NCI-H1105 (cell line): ENCODE results near the gene BCR.

ENCODE experiments used
- DNase-seq: peaks from one replicate; lab custom pipeline; 2025; lab: John Stamatoyannopoulos, UW

The BCR gene

DNA sequence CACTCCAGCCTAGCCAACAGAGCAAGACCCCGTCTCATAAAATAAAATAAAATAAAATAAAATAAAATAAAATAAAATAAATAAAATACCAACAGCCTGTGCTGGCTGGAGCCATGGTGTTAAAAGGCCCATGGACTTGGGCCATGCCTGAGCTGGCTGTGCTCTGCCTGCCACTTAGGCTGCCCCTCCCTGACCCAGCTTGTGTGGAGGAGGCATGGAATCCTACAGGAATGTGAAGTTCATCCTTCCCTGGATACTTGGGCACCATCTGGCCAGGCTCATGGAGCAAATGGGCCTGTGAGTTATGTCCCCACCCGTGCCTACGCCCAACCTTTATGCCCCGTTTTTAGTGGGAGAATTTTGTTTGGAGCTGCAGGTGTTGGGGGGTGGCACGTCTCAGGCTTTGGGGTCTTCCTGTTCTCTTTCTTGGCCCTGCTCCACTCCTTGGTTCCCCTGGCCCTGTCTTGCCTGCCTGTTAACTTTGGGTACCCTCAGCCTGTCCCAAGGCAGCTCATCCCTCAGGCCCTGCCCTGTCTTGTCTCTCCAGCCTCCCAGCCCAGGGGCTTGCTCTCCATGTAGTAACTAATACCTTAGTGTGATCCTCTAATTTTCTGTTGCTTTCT lies 51.3 kb downstream of the BCR start:
- DNase-seq: no peak

DNA sequence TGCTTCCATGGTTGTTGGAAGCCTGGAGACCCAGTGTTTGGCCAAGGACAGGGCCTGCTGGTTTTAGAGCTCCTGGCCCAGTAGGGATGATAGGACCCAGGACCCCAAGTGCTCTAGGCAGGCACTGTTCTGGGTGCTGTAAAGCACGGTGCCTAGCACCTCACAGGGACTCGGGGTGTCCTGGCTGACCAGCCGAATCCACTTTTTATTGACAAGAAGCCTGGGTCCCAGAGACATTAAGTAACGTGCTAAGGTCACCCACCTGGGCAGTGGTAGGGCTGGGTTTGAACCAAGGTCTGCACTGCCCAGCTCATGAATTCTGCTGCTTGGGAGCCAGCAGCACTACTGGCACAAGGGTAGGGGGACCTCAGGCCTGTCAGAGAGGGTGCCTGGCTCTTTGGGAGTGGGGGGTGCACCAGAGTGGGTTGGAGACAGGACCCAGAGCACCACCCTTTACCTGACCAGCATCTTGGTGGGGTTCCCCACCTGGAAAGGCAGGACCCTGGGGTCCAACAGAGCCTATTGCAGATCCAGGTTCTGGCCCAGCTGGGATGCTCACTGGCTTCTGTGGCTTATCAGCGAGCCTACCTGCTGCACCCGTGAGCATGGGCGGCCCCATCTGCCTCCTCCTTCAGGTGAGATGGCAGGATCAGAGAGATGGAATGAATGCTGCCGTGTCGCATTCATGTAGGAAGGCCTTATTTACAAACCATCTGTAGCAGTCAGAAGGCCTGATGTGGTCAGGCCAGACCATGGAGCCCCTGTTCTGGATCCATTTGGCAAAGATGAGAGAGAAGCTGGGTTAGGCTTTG lies 52.0 kb downstream of the BCR start:
- DNase-seq: no peak

DNA sequence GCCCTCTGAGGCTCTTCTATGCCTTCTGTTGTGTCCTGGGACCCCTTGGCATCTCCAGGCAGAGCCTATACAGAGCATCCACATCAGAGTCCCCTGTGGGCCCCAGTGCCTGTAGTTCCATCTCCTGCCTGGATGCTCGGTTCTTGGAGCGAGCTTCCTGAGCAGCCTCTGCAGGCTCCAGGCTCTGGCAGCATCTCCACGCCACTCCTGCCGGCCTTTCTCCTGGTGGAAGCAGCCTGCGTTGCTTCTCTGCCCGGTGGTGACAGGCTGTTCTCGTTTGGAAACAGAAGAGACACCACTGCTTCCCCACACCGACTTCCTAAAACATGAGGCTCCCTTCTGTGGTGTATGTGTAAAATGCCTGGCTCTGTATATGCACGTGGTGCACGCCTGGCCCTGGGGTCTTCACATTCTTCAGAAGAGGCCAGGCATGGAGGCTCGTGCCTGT lies 52.8 kb downstream of the BCR start:
- DNase-seq: no peak

DNA sequence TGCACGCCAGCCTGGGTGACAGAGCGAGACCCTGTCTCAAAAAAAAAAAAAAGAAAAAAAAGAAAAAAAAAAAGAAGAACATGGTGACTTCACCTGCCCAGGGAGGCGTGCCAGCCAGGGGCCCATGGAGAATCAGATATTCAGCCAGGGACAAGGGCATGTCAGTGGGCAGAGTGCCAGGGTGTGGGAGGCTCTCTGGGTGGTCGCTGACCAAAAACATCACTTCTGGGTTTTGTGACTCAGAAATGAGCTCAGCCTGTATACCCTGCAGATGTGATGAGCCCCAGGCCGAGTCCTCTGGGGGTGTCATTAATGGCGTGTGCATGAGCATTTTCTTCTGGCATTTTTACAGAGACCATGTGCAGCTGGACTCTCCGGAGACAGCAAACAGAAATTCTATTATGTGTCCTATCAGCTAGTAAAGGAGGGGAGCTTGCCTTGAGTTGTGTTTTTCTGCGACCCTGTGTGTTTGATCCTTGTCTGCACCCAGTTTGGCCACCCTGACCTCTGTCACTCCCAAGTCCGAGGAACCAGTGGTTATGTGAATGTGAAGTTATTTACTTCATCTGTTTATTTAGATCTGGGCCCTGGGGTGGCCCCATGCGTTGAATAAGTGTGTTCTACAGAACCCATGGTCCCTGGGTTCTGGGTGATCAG lies 53.6 kb downstream of the BCR start:
- DNase-seq: no peak

DNA sequence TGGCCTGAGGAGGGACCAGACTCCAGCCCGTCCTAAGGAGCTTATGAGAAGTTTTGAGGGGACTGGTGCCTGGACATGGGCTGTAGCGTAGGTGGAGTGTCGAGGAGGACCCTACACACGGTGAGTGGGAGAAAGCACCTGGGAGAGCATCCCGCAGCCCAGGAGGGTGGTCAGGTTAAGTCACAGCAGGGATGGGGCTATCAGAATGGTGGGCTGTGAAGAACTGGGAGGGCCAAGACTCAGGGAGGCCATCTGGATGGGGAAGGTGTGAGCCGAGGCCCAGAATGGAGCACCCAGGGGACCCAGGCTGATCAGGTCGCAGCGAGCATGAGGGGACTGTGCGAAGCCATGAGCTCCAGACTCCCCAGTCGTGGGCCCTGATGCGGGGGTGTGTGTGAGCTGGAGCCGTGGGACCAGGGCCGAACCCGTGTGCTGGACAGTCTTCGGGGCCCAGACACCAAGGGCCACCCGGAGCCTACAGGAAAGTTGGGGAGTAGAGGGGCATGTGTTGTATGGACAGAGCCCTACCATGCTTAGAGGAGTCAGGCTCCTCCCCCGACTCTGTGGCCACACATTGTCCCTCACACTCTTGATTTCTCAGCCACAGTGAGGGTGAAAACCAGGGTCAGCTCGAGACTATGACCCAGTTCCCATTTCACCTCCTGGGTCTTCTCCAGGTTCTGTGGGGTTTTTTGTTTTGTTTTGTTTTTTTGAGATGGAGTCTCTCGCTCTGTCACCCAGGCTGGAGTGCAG lies 54.3 kb downstream of the BCR start:
- DNase-seq: no peak

DNA sequence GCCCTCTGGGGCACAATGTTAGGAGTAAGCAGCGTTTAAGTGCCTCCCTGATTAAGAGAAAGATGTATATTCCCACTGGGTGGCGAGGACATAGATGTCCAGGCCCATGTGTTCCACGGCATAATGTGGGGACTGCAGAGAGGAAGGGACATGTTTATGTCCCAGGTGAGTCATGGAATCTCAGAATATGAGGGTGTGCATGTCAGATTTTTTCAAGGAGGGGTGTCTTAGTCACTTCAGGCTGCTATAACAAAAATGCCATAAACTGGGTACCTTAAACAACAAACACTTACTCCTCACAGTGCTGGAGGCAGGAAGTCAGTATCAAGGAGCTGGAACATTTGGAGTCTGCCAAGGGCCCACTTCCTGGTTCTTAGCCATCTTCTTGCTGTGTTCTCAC lies 55.1 kb downstream of the BCR start:
- no peak for DNase-seq

DNA sequence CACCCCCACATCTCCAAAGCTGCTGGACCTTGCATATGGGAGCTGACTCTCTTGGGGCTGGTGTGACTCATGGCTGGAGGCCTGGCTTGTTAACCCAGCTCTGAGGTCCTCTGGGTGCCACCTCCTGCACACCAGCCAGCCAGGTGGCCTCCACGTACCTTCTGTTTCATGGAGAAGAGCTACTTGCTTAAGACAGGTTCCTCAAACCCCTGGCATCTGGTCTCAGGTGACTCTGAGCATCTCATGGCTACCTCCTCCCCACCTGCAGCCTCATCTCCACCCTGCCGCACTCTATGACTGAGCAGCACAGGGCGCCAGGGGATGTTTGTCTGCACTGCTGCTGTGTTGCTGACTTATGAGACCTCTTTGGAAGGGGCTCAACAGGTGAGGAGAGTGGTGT lies 55.7 kb downstream of the BCR start:
- DNase-seq: no peak

DNA sequence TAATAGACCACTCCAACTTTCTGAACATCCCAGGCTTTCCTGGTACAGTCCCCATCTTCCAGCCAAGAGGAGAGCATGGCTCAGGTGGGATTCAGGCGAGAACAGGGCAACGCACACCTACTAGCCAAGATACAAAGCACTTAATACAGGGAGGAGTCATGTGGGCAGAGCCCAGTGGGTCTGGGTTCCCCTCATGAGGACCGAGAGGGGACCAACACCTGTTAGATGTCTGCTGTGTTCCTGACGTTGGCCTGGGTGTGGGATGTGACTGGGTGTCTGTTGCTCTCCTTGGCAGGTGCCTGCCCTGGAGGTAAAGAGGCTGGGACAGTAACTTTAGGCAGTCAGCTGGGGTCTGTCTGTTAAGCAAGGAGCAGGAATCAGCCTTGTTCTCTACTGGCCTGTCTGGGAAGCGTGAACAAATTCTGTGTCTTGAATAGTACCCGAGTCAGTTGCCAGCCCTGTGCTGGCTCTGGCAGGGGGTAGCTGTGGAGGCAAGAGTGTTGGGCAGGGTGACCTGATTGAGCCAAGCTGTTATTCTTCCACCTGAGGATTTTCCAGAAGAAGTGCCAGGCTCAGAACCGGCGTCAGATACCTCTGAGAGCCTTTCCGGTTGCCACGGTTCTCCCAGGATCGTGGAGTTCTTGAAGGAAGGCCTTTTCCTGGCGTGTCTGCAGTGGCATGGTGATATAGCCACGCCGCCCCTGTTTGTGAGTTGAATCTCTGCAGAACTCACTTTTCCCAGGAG lies 56.3 kb downstream of the BCR start:
- DNase-seq: no peak

DNA sequence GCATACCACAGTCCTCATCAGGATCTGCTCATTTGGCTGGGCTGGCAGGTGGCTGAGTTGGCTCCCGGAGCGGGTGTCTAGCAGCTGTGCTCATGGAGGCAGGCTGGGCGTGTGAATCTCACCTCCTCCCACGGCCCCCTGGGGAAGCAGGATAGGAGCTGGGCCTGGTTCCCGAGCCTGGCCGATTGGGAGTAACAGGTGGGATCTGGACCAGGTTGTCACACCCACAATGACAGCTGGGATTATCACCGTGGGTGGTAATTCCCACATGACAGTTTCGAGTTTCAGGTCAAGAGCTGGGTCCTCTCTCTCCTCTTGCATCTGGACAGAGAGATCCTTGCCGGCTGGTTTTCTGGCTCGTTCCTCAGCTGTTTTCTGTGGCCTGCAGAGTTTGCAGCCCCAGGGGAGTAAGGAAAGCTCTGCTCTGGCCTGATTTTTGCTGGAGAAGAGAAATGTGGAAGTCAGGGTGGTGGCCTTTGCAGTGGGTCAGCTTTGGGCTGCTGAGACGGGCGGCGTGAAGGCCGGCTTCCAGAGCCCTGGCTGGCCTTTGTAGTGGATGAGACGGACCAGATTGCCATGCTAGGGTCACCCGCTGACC lies 57.0 kb downstream of the BCR start:
- peak; percentile 45 for DNase-seq

DNA sequence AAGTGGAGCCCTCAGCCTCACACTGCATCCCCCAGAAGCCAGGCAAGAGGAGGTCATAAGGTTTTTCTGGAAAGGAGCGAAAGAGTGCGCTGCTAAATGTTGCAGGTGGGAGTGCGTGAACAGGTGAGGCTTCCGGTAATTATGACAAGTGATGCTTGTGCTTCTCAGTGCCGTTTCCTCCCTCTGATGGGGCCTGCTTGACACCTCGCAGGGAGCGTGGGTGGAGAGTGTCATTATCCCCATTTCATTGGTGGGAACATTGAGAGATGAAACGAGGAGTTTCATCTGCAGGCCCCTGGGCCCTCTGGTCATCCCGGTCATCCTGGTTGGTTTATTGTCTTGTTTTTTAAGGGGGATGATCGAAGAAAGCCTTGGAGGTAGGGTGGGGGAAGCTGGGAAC lies 57.5 kb downstream of the BCR start:
- DNase-seq: no peak

DNA sequence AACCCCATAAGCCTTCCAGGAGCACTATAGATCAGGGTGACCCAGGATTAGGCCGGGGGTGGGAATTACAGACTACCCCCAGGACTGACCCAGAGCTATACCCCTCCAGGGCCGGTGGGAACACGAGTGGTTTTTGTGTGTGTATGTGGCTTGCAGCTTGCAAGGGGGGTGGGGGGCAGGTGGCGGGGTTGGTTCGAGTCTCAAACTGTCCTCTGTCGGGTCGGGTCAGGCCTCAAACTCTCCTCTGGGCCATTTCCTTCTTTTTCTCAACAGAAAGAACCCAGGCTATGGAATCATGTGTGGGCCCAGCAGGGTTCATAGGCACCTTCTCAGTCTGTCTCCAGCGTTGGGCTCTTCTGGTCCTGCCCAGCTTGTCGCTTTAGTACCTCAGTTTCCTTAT lies 58.4 kb downstream of the BCR start:
- DNase-seq: no peak

DNA sequence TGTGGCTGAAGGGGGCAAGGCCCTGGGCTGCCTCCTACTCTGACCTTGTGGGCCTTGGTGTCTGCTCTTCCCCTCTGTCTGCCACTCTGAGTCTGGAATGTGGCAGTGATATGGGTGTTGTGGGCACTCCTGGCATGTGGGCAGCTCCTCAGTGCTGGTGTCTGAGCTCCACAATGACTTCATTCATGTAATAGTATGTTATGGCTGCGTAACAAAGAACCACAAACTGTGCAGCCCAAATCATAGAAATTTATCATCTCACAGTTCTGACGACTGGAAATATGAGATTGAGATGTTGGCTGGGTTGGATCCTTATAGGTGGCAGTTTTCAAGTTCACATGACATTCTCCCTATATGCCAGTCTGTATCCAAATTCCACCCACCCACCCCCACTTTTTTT lies 59.1 kb downstream of the BCR start:
- DNase-seq: no peak

DNA sequence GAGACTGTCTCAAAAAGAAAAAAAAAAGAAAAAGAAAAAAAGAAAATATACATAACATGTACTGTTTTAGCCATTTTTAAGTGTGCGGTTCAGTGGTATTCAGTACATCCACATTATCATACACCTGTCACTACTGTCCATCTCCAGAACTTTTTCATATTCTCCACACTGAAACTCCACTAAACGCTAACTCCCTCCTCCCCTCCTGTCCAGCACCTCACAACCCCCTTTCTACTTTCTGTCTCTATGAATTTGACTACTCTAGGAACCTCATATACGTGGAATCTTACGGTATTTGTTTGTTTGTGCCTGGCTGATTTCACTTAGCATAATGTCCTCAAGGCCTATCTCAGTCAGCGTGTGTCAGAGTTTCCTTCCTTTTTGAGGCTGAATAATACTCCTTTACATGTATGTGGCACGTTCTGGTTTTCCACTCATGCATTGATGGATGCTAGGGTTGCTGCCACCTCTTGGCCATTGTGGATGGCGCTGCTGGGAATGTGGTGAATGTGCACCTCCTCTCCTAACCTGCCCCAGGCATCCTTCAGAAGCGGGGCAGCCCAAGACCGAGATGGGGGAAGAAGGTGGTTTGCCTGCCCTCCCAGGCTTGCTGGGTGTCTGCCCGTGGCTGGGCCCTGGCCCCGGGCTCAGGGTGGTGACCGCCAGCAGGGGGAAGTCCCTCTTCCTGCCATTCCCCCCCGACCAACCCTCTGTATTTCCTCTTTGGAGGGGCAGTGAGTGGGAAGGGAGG lies 60.5 kb downstream of the BCR start:
- DNase-seq: no peak

DNA sequence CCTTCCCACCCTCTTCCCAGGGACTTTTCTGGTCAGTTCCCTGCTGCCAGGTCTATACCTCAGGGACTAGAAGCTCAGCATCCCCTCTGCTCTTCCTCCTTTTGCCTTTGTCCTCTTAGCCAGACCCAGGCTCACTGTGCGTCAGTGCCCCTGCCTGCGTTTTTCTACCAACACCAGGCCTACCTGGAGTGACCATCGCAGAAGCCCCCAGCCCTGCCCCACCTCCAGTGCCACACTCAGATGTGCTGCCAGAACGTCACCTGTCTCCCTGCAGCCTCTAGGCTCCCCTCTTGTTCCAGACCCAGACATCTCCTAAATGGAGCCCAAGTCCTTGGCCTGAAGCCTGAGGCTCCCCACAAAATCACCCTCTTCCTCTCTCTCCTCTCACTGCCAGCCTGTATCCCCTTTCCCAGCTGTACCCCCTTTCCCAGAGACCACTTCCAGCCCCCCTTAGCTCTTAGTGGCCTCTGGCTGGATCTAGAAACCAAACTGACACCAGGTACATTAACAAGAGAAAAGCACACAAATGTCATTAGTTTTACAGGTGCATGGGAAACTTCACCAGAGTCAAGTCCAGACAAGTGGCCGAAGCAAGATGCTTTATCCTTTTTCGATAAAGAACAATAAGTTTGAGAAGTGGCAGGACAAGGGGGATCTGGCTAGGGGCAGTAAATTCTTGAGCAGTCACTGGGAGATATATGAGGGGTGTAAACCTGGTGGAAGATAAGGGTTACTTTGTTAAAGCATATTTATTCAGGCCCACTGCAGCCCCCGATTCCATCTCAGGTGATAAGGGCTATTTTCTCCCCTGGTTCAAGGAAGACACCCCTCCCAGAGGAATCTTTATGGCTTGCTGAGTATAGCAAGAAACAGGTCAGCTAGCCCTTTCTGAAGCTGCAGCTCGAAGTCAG lies 61.5 kb downstream of the BCR start:
- no peak for DNase-seq

DNA sequence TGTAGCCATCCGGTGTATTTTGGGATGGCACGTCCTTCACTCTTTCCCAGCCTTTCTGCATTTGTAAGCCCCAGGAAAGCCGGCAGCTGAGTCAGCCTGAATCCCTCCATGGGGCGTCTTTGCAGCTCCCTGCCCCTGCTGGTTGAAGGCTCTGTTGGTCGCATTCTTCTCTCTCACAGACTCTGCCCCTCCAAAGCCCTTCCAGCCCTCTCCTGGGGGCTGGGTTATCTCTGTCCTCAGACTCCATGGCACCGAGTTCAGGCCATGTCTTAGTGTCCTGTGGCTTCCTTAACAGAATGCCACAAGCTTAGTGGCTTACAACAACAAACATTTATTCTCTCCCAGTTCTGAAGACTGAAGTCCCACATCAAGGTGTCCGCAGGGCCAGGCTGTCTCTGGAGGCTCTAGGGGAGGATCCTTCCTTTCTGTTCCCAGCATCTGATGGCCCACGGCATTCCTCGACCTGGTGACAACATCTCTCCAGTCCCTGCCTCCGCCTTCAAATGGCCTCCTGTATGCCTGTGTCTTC lies 62.2 kb downstream of the BCR start:
- no peak for DNase-seq

DNA sequence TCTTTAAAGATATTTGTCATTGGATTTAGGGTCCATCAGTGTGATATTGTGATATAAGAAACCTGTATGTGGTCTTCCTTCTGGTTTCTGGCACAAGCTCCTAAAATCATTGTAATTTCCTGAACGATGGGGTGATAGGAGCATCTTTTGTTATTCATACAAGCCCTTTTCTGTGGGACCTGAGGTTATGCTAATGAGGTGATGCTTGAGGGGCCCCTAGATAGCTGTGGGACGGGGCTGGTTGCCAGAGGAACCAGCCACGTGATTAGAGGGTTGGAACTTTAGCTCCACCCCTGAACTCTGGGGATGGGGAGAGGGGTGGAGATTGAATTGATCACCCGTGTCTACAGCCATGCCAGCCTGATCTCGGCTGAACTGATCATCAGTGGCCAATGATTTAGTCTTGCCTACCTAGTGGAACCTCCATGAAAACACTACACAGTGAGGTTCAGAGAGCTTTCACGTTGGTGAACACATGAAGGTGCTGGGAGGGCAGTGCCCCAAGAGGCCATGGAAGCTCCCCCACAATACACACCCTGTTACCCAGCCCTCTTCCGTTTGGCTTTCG lies 62.8 kb downstream of the BCR start:
- DNase-seq: no peak

DNA sequence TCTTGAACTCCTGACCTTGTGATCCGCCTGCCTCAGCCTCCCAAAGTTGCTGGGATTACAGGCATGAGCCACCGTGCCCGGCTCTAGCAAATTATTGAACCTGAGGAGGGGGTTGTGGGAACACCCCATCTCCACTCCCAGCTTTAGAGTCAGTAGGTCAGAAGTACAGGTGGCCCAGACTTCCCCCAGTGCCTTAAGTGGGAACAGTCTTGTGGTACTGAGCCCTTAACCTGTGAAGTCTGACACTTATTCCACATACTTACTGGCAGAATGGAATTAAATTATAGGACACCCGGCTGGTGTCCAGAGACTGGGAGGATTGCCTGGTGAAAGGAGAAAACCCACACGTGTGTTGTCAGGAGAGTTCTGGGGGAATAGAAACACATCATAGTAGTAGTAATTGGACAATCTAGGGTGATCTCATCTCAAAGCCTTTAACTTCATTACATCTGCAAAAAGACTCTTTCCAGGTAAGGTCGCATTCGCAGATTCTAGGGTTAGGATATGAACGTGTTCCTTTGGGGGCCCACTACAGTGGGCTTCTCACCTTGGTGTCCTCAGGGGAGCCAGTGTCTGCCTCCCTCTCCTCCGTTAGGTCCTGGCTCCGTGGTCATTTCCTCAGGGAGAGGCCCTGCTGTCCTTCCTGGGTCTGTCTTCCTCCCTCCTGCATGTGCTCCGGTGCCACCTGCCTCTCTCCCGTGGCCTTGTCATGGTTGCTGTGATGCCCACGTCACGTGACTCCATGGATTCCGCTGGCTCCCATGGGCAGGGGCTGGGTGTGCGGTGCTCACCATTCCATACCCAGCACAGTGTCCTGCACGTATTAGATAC lies 63.8 kb downstream of the BCR start:
- DNase-seq: no peak

DNA sequence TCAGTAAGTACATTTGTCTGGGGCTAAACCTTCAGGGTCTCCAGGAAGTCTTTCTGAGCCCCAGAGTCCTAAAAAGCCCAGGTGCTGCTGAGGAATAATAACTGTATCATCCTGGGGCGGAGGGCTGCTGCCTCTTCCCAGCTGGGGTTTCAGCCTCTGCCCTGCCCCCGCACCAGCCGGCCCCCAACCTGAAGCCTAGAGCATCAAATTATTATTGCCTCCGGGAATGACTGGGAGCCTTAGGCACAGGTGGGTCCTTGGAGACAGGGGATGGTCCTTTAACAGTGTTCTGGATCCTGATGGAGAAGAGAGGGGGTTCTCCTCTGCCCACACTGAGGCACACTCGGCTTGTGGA lies 64.4 kb downstream of the BCR start:
- DNase-seq: no peak
